Hepatocyte (in vitro differentiated cells): ENCODE results near the gene STARD13. TPM values are rescaled to one million over a fixed set of nuclear protein-coding genes. Genes with fewer than 3 reads are reported as not detected.

Experiments
- DNase-seq: peaks from one replicate; pipeline ENCODE4 v3.0.0-alpha.2; 2016; ENCODE audit warnings: low spot score
- H2AFZ ChIP-seq: fragments of 200-600 bp; sonication (generic); 2 replicates; pipeline ENCODE4 v1.6.0; 2016; ENCODE audit warnings: antibody characterized with exemption, mild to moderate bottlenecking
- H3K27ac ChIP-seq: fragments of 200-600 bp; sonication (generic); 2 replicates; pipeline ENCODE4 v1.5.1; 2016; ENCODE audit warnings: mild to moderate bottlenecking
- H3K27me3 ChIP-seq: fragments of 200-600 bp; sonication (generic); 2 replicates; pipeline ENCODE4 v1.6.1; 2016
- H3K36me3 ChIP-seq: fragments of 200-600 bp; sonication (generic); replicated peaks from 2 replicates; pipeline ENCODE4 v1.5.1; 2016; ENCODE audit warnings: low read depth; ENCODE audit not compliant: insufficient read depth
- H3K4me1 ChIP-seq: fragments of 200-600 bp; sonication (generic); 2 replicates; pipeline ENCODE4 v1.5.1; 2016; ENCODE audit warnings: mild to moderate bottlenecking, moderate library complexity; ENCODE audit not compliant: insufficient read depth
- H3K4me2 ChIP-seq: fragments of 200-600 bp; sonication (generic); 2 replicates; pipeline ENCODE4 v1.6.0; 2016
- H3K4me3 ChIP-seq: fragments of 200-600 bp; sonication (generic); 2 replicates; pipeline ENCODE4 v1.5.1; 2016; ENCODE audit warnings: mild to moderate bottlenecking
- H3K79me2 ChIP-seq: fragments of 200-600 bp; sonication (generic); 2 replicates; pipeline ENCODE4 v1.6.0; 2017; ENCODE audit warnings: mild to moderate bottlenecking
- H3K9me2 ChIP-seq: fragments of 200-600 bp; sonication (generic); replicated peaks from 2 replicates; pipeline ENCODE4 v1.6.0; 2017; ENCODE audit warnings: mild to moderate bottlenecking; ENCODE audit not compliant: insufficient read depth
- H3K9me3 ChIP-seq: fragments of 200-600 bp; sonication (generic); 2 replicates; pipeline ENCODE4 v1.5.1; 2016; ENCODE audit warnings: low read depth, mild to moderate bottlenecking
- H4K20me1 ChIP-seq: fragments of 200-600 bp; sonication (generic); 2 replicates; pipeline ENCODE4 v1.6.0; 2016; ENCODE audit warnings: mild to moderate bottlenecking; ENCODE audit not compliant: insufficient read depth, poor library complexity, severe bottlenecking
- CTCF ChIP-seq: fragments of 200-600 bp; sonication (generic); IDR thresholded peaks from 2 replicates; pipeline ENCODE4 v1.5.1; 2016; ENCODE audit warnings: antibody characterized with exemption, mild to moderate bottlenecking; ENCODE audit not compliant: poor library complexity
- EZH2 ChIP-seq: fragments of 200-600 bp; sonication (generic); IDR thresholded peaks from 2 replicates; pipeline ENCODE4 v1.6.1; 2016; ENCODE audit warnings: antibody characterized with exemption, mild to moderate bottlenecking, borderline replicate concordance
- EZH2phosphoT487 ChIP-seq: fragments of 200-600 bp; sonication (generic); IDR thresholded peaks from one replicate; pipeline ENCODE4 v1.6.1; 2018; ENCODE audit warnings: antibody characterized with exemption, mild to moderate bottlenecking, low read depth, moderate library complexity; ENCODE audit not compliant: unreplicated experiment, severe bottlenecking
- WGBS: methylation state at CpG from one replicate; pipeline ENCODE4 v1.1.6; 2016; ENCODE audit warnings: low lambda C conversion rate; ENCODE audit errors: missing lambda C conversion rate; 5-methylcytosine and 5-hydroxymethylcytosine counted together
- polyA plus RNA-seq: library from polyadenylated mRNA; unstranded; fragments of >200 nt; fragmentation: Nextera tagmentation; extraction: Ambion mirVana; gene quantifications from 2 replicates; pipeline ENCODE4 v1.2.1, GENCODE V29; 2016
- total RNA-seq: library from RNA; depleted of rRNA; stranded (reverse); fragments of >200 nt; gene quantifications from 2 replicates; pipeline ENCODE4 v1.2.3, GENCODE V29; 2014

Gene STARD13
- total and polyA plus RNA-seq, 2 experiments from 2014 or later = 5.4 to 13.5 TPM

GRCh38 chr13:33318037-33318436 is 32.5 kb upstream of the STARD13 start:
- H3K4me2 ChIP-seq = no peak overlapping the region
- no peaks in the 10 kb centered on the region for H3K9me2 ChIP-seq
- peaks cover 4% of the 10 kb centered on the region for H3K9me3 ChIP-seq
- no peak overlapping the region for H3K4me3 ChIP-seq
- H4K20me1 ChIP-seq = no peaks in the 10 kb centered on the region
- no peak for DNase-seq
- WGBS = 87% methylated on average over 3 of the region's 3 CpGs
- no peak for TF ChIP-seq EZH2phosphoT487
- TF ChIP-seq EZH2 = no peak
- TF ChIP-seq CTCF = no peak
- H2AFZ ChIP-seq = no peak overlapping the region
- no peaks in the 10 kb centered on the region for H3K36me3 ChIP-seq
- no peak overlapping the region for H3K27ac ChIP-seq
- H3K4me1 ChIP-seq = no peaks in the 10 kb centered on the region
- H3K79me2 ChIP-seq = no peaks in the 10 kb centered on the region
- no peaks in the 10 kb centered on the region for H3K27me3 ChIP-seq

DNA sequence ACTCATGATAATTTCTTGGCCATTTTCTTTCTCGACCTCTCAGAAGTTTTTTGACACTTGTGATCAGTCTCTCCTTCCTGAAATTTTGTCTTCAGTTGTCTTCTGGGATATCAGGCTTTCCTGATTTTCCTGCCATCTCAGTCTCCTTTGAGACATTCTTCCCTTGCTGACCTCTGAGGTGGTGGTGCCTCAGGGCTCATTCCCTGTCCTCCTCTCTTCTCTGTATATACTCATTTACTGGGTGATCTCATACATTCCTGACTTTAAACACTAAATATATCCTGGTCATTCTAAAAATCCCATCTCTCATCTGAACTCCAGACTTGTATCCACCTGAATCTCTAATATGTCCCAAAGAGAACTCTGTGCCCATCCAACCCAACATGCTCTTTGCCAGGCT is 31.3 kb upstream of the STARD13 start:
- no peaks in the 10 kb centered on the region for H3K4me1 ChIP-seq
- WGBS = 88% methylated on average over 1 of the region's 1 CpG
- no peak for DNase-seq
- no peaks in the 10 kb centered on the region for H3K9me2 ChIP-seq
- H3K4me2 ChIP-seq = no peak overlapping the region
- no peaks in the 10 kb centered on the region for H3K79me2 ChIP-seq
- H3K27ac ChIP-seq = no peak overlapping the region
- H2AFZ ChIP-seq = no peak overlapping the region
- no peak overlapping the region for H3K4me3 ChIP-seq
- H3K36me3 ChIP-seq = no peaks in the 10 kb centered on the region
- H4K20me1 ChIP-seq = no peaks in the 10 kb centered on the region
- peaks cover 4% of the 10 kb centered on the region for H3K9me3 ChIP-seq
- TF ChIP-seq CTCF = no peak
- no peak for TF ChIP-seq EZH2phosphoT487
- TF ChIP-seq EZH2 = no peak
- no peaks in the 10 kb centered on the region for H3K27me3 ChIP-seq

DNA sequence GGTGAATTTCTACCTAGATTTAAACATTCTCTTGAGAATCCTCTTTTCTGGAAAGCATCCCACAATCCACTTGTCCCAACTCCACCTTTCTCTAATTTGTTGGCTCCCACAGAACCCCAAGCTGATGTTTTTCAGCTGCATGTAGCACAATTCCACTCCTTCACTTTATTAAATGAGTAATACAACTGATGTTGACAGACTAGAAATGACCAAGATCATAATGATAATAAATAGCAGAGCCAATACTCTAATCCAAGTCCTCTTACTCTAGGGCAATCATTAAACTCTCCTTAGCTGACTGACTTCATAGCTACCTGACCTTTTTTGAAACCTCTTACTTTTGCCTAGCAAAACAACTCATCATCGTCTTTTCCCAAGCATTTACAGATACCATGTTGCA is 27.9 kb upstream of the STARD13 start:
- no peak for TF ChIP-seq CTCF
- TF ChIP-seq EZH2phosphoT487 = no peak
- no peak for TF ChIP-seq EZH2
- no peak for DNase-seq

GRCh38 chr13:33312861-33313212 is 27.3 kb upstream of the STARD13 start:
- Histone ChIP-seq H4K20me1 (no peaks in the 10 kb centered on the region), H3K9me2 (no peaks in the 10 kb centered on the region), H2AFZ (no peak overlapping the region), H3K4me1 (no peaks in the 10 kb centered on the region), H3K36me3 (no peaks in the 10 kb centered on the region), H3K27ac (no peak overlapping the region), H3K4me3 (no peak overlapping the region), H3K79me2 (no peaks in the 10 kb centered on the region), H3K27me3 (no peaks in the 10 kb centered on the region), H3K4me2 (no peak overlapping the region), H3K9me3 (peaks cover under 1% of the 10 kb centered on the region)
- DNase-seq = no peak
- TF ChIP-seq EZH2 (no peak), CTCF (no peak), EZH2phosphoT487 (no peak)
- 85% methylated on average over 2 of the region's 2 CpGs for WGBS

More for the DNA sequence above, 27.9 kb upstream of the STARD13 start:
- Histone ChIP-seq H3K4me2 (no peak overlapping the region), H3K36me3 (no peaks in the 10 kb centered on the region), H3K9me2 (no peaks in the 10 kb centered on the region), H4K20me1 (no peaks in the 10 kb centered on the region), H3K9me3 (peaks cover 4% of the 10 kb centered on the region), H3K27ac (no peak overlapping the region), H3K27me3 (no peaks in the 10 kb centered on the region), H3K79me2 (no peaks in the 10 kb centered on the region), H3K4me1 (no peaks in the 10 kb centered on the region), H3K4me3 (no peak overlapping the region), H2AFZ (no peak overlapping the region)
- 93% methylated on average over 1 of the region's 1 CpG for WGBS
